Neural progenitor cell (in vitro differentiated cells): Measurements from ENCODE around the gene IFT172.

ENCODE experiments used
- EZH2phosphoT487 ChIP-seq: fragments of 200-600 bp; sonication (generic); IDR thresholded peaks from 2 replicates; pipeline ENCODE4 v1.6.1; 2017; ENCODE audit warnings: antibody characterized with exemption
- TF ChIP-seq, protein P1 (sequence below): fragments of 200-600 bp; sonication (generic); IDR thresholded peaks from 2 replicates; pipeline ENCODE4 v1.5.1; 2017; ENCODE audit warnings: antibody characterized with exemption, mild to moderate bottlenecking

DNA sequence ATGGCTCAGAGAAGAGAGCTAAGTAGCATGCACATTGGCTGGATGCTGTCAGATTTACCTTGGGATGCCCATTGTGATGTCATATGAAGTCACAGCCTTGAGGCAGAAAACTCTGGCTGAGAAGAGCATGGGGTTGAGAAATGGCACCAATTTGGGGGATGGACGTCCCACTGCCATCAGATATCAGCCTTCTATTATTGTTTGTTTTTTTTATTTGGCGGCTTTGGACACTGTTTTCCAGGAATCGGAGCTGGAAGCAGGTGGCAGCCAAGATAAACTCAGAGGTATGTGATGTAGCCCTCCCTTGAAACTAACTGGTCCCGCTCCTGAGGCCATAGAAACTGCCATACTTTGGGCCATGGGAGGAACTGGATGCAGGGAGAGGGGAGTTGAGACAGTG is 47.7 kb upstream of the IFT172 start:
- TF ChIP-seq, protein P1, sequence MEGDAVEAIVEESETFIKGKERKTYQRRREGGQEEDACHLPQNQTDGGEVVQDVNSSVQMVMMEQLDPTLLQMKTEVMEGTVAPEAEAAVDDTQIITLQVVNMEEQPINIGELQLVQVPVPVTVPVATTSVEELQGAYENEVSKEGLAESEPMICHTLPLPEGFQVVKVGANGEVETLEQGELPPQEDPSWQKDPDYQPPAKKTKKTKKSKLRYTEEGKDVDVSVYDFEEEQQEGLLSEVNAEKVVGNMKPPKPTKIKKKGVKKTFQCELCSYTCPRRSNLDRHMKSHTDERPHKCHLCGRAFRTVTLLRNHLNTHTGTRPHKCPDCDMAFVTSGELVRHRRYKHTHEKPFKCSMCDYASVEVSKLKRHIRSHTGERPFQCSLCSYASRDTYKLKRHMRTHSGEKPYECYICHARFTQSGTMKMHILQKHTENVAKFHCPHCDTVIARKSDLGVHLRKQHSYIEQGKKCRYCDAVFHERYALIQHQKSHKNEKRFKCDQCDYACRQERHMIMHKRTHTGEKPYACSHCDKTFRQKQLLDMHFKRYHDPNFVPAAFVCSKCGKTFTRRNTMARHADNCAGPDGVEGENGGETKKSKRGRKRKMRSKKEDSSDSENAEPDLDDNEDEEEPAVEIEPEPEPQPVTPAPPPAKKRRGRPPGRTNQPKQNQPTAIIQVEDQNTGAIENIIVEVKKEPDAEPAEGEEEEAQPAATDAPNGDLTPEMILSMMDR = no peak
- no peak for TF ChIP-seq EZH2phosphoT487
